Prostate gland (tissue), 2 donors: ENCODE results near the gene SGSM2.

Experiments used
- POLR2A ChIP-seq: fragments of 450-650 bp; IDR thresholded peaks from one replicate; pipeline ENCODE4 v1.6.1; 2016; ENCODE audit warnings: antibody characterized with exemption, mild to moderate bottlenecking
- POLR2AphosphoS5 ChIP-seq: sonication (generic); formaldehyde crosslinking; IDR thresholded peaks from one replicate; pipeline ENCODE4 v1.6.1; 2017; ENCODE audit warnings: antibody characterized with exemption
- TF ChIP-seq, protein P1 (sequence below), 4 experiments: fragments of 200-600 bp in 2 of 4; fragments of 450-650 bp in 2 of 4; sonication (generic) in 2 of 4; IDR thresholded peaks; 1 replicate in 3 of 4; 2 replicates in 1 of 4; pipeline ENCODE4 v1.5.1; 2016 to 2019; ENCODE audit warnings: antibody characterized with exemption in 4 of 4, mild to moderate bottlenecking in 2 of 4, moderate library complexity in 2 of 4

DNA sequence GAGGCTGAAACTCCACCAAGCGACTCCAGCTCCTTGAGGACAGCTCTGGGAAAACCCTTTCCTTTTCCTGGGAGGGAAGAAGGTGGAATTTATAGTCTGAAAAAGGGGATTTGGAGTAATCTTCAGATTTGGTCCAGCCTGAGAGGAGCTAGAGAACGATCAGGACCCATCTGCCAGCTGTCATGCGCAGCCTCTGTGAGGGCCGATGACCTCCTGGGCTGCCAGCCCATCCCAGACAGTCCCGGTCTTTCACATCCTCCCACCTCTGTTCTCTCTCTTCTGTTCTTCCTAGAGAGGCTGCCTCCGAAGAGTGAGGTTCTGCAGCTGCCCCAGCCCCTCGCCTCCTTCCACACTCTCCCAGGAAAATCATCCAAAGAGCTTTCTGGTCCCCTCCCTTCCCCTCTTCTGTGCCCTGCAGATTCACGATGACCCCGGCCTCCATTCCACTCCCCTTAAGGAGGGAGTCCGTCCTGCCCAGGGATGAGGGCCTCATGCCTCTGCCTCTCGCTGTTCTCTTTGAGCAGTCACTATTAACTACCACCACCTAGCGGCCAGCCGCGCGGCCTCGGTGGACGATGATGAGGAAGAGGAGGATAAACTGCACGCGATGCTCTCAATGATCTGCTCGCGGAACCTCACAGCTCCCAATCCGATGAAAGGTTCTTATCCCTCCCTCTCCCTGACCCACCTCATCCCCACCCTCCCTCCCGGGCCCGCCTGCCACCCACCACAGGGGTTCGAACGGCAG is 29.6 kb downstream of the SGSM2 start:
- TF ChIP-seq, protein P1, sequence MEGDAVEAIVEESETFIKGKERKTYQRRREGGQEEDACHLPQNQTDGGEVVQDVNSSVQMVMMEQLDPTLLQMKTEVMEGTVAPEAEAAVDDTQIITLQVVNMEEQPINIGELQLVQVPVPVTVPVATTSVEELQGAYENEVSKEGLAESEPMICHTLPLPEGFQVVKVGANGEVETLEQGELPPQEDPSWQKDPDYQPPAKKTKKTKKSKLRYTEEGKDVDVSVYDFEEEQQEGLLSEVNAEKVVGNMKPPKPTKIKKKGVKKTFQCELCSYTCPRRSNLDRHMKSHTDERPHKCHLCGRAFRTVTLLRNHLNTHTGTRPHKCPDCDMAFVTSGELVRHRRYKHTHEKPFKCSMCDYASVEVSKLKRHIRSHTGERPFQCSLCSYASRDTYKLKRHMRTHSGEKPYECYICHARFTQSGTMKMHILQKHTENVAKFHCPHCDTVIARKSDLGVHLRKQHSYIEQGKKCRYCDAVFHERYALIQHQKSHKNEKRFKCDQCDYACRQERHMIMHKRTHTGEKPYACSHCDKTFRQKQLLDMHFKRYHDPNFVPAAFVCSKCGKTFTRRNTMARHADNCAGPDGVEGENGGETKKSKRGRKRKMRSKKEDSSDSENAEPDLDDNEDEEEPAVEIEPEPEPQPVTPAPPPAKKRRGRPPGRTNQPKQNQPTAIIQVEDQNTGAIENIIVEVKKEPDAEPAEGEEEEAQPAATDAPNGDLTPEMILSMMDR (IDR thresholded peaks at IDR 0.05), result no peak
- TF ChIP-seq POLR2A, result no peak
- TF ChIP-seq POLR2AphosphoS5, result no peak
